EH (cell line): ENCODE data around the gene WDR59.
"Not testable (repeated sequence)": the region's sequence is repeated elsewhere in the genome, so short reads cannot be mapped to it uniquely, and the experiment has no call there.

Experiments used
- DNase-seq: peaks from one replicate; pipeline ENCODE4 v3.0.0-alpha.2; 2015; ENCODE audit warnings: low read depth

Gene WDR59

DNA sequence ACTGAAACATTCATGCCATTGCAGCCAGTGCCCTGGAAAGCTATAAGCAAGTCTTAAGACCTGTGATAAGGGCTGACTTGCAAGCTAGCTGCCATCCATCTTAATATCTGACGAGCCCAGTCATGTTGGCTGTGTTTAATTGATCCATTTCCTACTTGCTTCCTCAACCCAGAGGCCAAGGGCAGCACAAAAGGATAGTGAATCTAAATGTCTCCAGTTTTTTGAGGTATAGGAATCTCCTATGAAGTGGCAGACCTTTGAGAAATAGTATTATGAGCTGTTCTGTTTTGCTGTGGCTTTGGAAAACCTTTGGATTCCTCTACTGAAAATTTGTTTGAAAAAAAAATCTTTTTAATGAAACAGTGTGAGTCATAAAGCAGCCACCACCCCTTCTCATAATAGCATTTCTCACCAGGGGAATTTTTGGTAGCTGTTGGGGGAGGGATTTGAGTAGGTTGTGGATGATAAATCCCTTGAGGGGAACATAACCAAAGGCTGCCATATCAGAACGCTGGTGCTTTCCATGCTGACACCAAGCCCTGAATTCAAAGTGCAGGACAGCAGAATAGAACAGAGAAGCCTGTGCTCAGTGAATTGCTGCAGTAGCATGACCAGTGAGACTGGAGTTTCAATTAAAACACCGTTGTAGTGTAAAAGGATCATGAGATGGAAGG is 26.8 kb upstream of the WDR59 start:
- peak; percentile 95 for DNase-seq

DNA sequence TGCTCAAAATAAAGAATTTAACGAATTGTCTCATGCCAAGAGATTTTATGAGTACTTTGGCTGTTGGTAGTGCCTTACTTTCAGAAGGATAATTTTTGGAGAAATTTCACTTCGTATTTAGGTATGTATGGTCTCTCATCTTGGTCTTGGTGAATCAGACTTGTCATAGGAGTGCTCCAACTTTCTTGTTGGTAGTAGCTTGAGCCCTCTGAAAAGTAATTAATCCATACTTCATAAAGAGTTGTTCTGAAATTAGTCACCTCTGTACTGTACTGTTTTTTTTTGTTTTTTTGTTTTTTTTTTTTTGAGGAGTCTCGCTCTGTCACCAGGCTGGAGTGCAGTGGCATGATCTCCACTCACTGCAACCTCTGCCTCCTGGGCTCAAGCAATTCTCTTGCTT is 25.5 kb upstream of the WDR59 start:
- DNase-seq, result no peak

DNA sequence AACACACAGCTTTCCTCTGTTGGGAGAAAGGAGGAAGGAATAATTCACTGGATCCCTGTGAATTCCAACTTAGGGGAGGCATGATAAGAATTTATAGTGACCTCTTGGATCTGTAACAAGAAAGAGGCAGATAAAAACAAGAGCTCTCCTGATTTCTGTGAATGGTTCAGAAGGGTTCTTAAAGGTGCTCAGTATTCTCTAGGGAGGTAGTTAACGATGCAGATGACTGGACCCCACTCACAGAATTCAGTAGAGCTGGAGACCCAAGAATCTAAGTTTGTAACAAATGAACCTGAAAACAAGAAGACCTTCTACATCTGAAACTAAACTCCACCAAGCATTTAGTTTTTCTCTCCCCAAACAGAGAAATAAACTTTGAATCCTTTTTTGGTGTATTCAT is 22.5 kb upstream of the WDR59 start:
- DNase-seq, result peak; percentile 15

GRCh38 chr16:75005697-75006096 is 20.8 kb upstream of the WDR59 start:
- DNase-seq, result no peak

DNA sequence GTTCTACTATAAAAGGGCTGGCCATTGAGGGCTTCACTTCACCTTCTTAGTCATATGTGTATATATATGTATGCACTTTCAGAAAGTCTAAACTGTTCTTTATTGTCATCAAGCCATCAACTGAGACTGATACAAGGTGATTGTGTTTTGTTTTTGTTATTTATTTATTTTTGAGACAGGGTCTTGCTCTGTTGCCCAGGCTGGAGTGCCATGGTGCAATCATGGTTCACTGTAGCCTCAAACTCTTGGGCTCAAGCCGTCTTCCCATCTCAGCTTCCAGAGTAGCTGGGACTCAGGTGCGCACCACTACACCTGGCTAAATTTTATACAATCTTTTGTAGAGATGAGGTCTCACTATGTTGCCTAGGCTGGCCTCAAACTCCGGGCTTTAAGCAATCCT is 19.5 kb upstream of the WDR59 start:
- DNase-seq, result no peak

- DNase-seq, result no peak
Measured at GRCh38 chr16:75003931-75004330, 19.0 kb upstream of the WDR59 start.

GRCh38 chr16:75002474-75002873 is 17.6 kb upstream of the WDR59 start:
- no peak for DNase-seq

GRCh38 chr16:75000481-75001081 is 15.7 kb upstream of the WDR59 start:
- peak; percentile 43 for DNase-seq

GRCh38 chr16:74999609-75000480 is 14.9 kb upstream of the WDR59 start:
- peak; percentile 65 for DNase-seq

GRCh38 chr16:74999219-74999608 is 14.3 kb upstream of the WDR59 start:
- peak; percentile 41 for DNase-seq

DNA sequence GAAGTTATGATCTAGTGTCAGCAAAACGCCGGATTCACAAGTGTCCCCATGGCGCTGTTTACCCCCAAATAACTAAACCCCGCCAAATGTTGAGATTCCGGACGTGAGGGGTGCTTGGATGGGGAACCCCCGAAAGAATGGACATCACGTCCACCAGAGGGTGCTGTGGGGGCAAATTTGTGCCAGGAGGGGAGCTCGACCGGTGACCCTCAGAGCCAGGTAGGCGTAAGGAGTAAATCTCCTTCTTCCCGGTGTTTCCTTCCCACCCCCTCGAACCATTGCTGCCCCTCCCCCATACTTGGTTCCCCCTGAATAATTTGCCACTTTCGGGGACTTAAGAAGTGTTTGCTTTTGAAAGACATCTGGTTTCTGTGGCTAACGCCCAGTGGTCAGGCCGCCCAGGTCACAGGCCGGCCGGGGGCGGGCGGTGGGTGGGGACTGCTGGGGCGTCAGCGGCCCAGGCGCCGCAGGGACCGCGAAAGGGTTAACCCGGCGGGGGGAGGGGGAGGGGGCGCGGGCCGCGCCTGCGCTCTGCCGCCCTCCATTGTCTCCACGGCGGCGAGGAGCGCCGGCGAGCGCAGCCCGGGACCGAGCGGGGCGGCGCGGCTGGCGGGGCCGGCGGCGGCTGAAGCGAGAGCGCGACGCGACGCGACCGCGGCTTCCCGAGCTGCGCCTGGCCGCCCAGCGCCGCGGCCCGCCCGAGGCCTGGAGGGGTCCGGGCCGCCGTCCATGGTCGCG is 13.7 kb upstream of the WDR59 start, which contains the start of gene ZNRF1:
Gene ZNRF1, plus strand, starts transcription at position 544 of the 738 bp plus-strand sequence. CDS start 648 bp downstream, outside the sequence.
- peak; percentile 80 for DNase-seq

DNA sequence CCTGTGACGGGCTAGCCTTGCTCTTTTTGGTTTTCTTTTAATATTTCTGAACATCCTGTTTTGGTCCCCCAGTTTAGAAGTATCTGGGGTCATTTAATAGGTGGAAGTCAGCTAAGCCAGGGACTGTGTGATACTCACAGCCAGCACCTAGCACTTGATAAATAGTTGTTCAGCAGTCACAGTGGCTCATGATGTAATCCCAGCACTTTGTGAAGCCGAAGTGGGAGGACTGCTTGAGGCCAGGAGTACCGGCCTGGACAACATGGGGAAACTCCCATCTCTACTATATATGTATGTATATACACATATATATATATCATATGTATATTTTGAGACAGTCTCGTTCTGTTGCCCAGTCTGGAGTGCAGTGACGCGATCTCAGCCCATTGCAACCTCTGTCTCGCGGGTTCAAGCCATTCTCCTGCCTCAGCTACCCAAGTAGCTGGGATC is 12.1 kb upstream of the WDR59 start:
- no peak for DNase-seq

DNA sequence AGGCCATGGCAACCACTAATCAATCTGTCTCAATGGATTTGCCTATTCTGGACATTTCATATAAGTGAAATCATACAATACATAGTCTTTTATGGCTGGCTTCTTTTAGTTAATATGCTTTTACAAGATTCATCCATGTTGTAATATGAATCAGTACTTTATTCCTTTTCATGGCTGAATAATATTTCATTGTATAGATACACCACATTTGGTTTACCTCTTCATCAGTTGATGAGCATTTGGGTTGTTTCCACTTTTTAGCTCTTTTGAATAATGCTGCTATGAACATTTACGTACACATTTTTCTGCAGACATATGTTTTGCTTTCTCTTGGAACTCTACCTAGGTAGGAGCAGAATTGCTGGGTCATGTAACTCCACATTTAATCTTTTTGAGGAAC is 11.1 kb upstream of the WDR59 start:
- DNase-seq, result no peak

GRCh38 chr16:74991593-74992403 is 6.9 kb upstream of the WDR59 start:
- no peak for DNase-seq

DNA sequence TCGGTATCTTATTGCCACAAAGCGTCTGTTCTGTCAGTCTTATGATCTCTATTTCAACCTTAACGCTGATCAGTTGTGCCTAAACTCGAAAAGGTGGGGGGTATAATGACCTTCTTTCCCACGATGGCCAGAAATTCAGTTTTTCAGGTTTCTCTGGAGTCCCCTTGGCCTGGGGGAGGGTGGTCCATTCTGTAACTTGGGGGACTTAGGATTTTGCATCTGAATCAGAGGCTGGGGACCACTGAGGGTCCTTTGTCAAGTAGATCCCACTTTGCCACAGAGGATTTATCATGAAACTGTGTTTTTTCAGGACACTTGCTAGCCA is 6.3 kb upstream of the WDR59 start:
- DNase-seq, result no peak

GRCh38 chr16:74990832-74991231 is 5.9 kb upstream of the WDR59 start:
- no peak for DNase-seq

GRCh38 chr16:74989864-74990263 is 4.9 kb upstream of the WDR59 start:
- not testable (repeated sequence) for DNase-seq

DNA sequence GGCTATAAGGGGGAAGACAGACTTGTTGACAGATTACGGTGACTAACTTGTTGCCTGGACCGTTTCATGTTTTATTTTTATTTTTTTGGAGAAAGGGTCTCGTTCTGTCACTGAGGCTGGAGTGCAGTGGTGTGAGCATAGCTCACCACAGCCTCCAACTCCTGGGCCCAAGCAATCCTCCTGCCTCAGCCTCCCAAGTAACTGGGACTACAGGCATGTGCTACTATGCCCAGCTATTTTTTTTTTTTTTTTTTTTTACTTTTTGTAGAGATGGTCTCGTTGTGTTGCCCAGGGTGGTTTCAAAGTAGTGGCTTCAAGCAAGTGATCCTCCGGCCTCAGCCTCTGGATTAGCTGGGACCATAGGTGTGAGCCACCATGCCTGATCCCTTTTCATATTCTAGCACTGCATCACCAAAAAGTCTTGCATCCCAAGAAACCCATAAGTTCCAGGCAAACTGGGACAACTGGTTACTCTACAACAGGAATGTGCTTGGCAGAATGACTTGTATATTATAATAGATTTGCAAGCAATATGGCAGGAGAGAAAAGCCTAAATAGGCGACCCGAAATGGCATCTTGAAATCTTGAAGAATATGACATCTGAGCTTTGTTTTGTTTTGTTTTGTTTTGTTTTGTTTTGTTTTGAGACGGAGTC is 2.2 kb upstream of the WDR59 start:
- DNase-seq, result no peak

DNA sequence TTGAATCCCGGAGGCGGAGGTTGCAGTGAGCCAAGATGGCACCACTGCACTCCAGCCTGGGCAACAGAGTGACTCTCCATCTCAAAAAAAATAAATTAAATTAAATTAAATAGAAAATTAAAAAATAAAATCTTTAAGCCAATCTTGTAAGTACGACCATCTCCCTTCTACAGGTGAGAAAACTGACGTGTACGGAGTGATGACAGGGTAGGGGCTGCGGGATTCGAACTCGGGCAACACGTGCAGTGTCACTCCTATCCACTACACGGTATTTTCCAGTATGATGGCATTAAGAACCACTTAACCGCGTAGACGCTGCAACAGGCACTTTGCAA is 762 bp downstream of the WDR59 start:
- no peak for DNase-seq

- no peak for DNase-seq
Measured at GRCh38 chr16:74982256-74982655, 2.7 kb downstream of the WDR59 start.

DNA sequence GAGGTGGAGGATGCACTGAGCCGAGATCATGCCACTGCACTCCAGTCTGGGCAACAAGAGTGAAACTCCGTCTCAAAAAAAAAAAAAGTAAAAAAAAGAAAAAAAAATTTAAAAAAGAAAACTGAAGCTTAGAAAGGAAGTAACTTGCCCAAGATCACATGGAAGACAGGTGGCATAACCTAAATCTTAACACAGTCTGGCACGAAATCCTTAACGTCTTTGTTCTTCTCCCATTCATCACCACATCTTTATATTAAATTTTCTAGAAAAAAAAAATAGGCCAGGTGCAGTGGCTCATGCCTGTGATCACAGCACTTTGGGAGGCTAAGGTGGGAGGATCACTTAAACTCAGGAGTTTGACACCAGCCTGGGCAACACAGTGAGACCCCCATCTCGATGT is 9.3 kb downstream of the WDR59 start:
- DNase-seq, result no peak
